Panc1 (cell line): ENCODE results near the gene MRTFA. TPM values are rescaled to one million over a fixed set of nuclear protein-coding genes. Genes with fewer than 3 reads are reported as not detected.

Source experiments
- ATAC-seq: fragments of 200-7000 bp; cut with Tn5 transposase; 2 replicates; pipeline ENCODE4 v1.9.1; 2020; ENCODE audit warnings: mild to moderate bottlenecking, moderate library complexity
- BruUV-seq: library from RNA; stranded (reverse); fragments of 400-500 nt; replicated peaks from 2 replicates; lab custom pipeline; 2021; lab: Mats Ljungman, UMichigan
- CTCF ChIA-PET: fragments of 300-600 bp; sonication (Branson Sonifier 250); formaldehyde crosslinking; loops from one replicate; lab custom pipeline; 2022; ENCODE audit warnings: antibody characterized with exemption; lab: Charles Lee
- POLR2A ChIA-PET: fragments of 300-600 bp; sonication (Branson Sonifier 250); formaldehyde crosslinking; loops from one replicate; lab custom pipeline; 2022; ENCODE audit warnings: antibody characterized with exemption; lab: Charles Lee
- DNase-seq: peaks from one replicate; pipeline ENCODE4 v3.0.0-alpha.2; 2010; ENCODE audit warnings: low read depth, low spot score
- H3K27ac ChIP-seq: 2 replicates; pipeline ENCODE4 v1.5.1; 2011; ENCODE audit warnings: mild to moderate bottlenecking, low read length, inconsistent platforms
- H3K27me3 ChIP-seq: fragments of 200-500 bp; sonication (Bioruptor generic); 2 replicates; pipeline ENCODE4 v1.6.0; 2014; ENCODE audit warnings: low read length, inconsistent platforms; ENCODE audit not compliant: control insufficient read depth, insufficient read depth
- H3K36me3 ChIP-seq: fragments of 200-500 bp; sonication (Bioruptor generic); 2 replicates; pipeline ENCODE4 v1.5.1; 2014; ENCODE audit warnings: inconsistent platforms, mild to moderate bottlenecking, low read length, moderate library complexity; ENCODE audit not compliant: control insufficient read depth, insufficient read depth
- H3K4me1 ChIP-seq: 2 replicates; pipeline ENCODE4 v1.5.1; 2011; ENCODE audit warnings: inconsistent platforms, mild to moderate bottlenecking, low read length, moderate library complexity; ENCODE audit not compliant: control insufficient read depth, insufficient read depth
- H3K4me3 ChIP-seq, 2 experiments: 2 replicates each; pipeline ENCODE4 v1.5.1; 2011 to 2012; ENCODE audit warnings: low read depth in 2 of 2, low read length in 2 of 2, mild to moderate bottlenecking in 2 of 2, inconsistent platforms in 1 of 2, moderate library complexity in 1 of 2
- H3K9me3 ChIP-seq: fragments of 200-500 bp; sonication (Bioruptor generic); 2 replicates; pipeline ENCODE4 v1.5.1; 2014; ENCODE audit warnings: low read depth, mild to moderate bottlenecking, inconsistent platforms, low read length, moderate library complexity; ENCODE audit not compliant: control insufficient read depth, insufficient read depth
- CTCF ChIP-seq: fragments of 450-650 bp; IDR thresholded peaks from 2 replicates; pipeline ENCODE4 v1.5.1; 2017; ENCODE audit warnings: mild to moderate bottlenecking
- POLR2AphosphoS5 ChIP-seq: IDR thresholded peaks from 2 replicates; pipeline ENCODE4 v1.6.1; 2012; ENCODE audit warnings: mild to moderate bottlenecking, low read depth, low read length, moderate library complexity
- REST ChIP-seq, 2 experiments: IDR thresholded peaks; 2 replicates each; pipeline ENCODE4 v1.6.1; 2011 to 2012; ENCODE audit warnings: low read depth in 2 of 2, control low read depth in 1 of 2, low read length in 1 of 2, mild to moderate bottlenecking in 1 of 2, moderate library complexity in 1 of 2; ENCODE audit not compliant: insufficient read depth in 1 of 2
- SIN3A ChIP-seq: IDR thresholded peaks from 2 replicates; pipeline ENCODE4 v1.6.1; 2012; ENCODE audit warnings: low read depth, mild to moderate bottlenecking, low read length, moderate library complexity, borderline replicate concordance; ENCODE audit not compliant: insufficient read depth
- TCF7L2 ChIP-seq: IDR thresholded peaks from 2 replicates; pipeline ENCODE4 v1.6.1; 2011; ENCODE audit warnings: mild to moderate bottlenecking, low read depth, low read length, inconsistent platforms
- in situ Hi-C: cut with HindIII; loops from 2 replicates; pipeline ENCODE4 v1.10.0; 2016; ENCODE audit warnings: low sequenced_read_pairs, low pct_unique_long_range_greater_than_20kb
- intact Hi-C: fragments of 100-400 bp; cut with micrococcal nuclease; formaldehyde crosslinking; loops from one replicate; pipeline ENCODE4 v1.10.0; 2022; ENCODE audit not compliant: unreplicated experiment
- total RNA-seq: library from RNA; stranded (reverse); gene quantifications from one replicate; pipeline ENCODE4 v1.2.1, GENCODE V29; 2021; ENCODE audit not compliant: unreplicated experiment

MRTFA gene
- total RNA-seq, 1 experiment from 2014 or later: 62.1 TPM

GRCh38 chr22:40560994-40561515 lies 75.5 kb downstream of the MRTFA start:
- CTCF ChIA-PET: no interaction called here
- Histone ChIP-seq H3K4me1 (no peaks in the 10 kb centered on the region; the same call in 1 of the 2 replicates), H3K27ac (no peak overlapping the region), H3K9me3 (no peaks in the 10 kb centered on the region), H3K4me3 (no peak overlapping the region), H3K27me3 (no peaks in the 10 kb centered on the region), H3K36me3 (no peaks in the 10 kb centered on the region)
- DNase-seq (no peak), ATAC-seq (no peak)
- TF ChIP-seq REST (IDR thresholded peaks at IDR 0.05; ENCODE audit: insufficient read depth in 1 of 2, low read depth in 2 of 2, low read length in 1 of 2): no peak
- TF ChIP-seq SIN3A: no peak
- TF ChIP-seq TCF7L2: no peak
- TF ChIP-seq CTCF: no peak
- no peak for TF ChIP-seq POLR2AphosphoS5
- intact Hi-C loops (no loop called here), in situ Hi-C loops (no loop called here)
- BruUV-seq: no TSS peak
- POLR2A ChIA-PET: interaction anchor here (0.7 kb wide), 1 partner anchor 290 kb away, joined by 3 read pairs; no protein-coding TSS in a partner anchor

- in situ Hi-C loops (no loop called here), intact Hi-C loops (no loop called here)
- H3K4me1 ChIP-seq: no peaks in the 10 kb centered on the region; the same call in 1 of the 2 replicates
- POLR2A ChIA-PET: interaction anchor here (0.7 kb wide), 1 partner anchor 290 kb away, joined by 3 read pairs; no protein-coding TSS in a partner anchor
- no peaks in the 10 kb centered on the region for H3K27me3 ChIP-seq
- no peaks in the 10 kb centered on the region for H3K36me3 ChIP-seq
- no peak overlapping the region for H3K4me3 ChIP-seq
- no peak overlapping the region for H3K27ac ChIP-seq
- no peak for TF ChIP-seq POLR2AphosphoS5
- TF ChIP-seq SIN3A: no peak
- TF ChIP-seq CTCF: no peak
- TF ChIP-seq TCF7L2: no peak
- no peak for TF ChIP-seq REST (IDR thresholded peaks at IDR 0.05; ENCODE audit: insufficient read depth in 1 of 2, low read depth in 2 of 2, low read length in 1 of 2)
- DNase-seq (no peak), ATAC-seq (no peak)
- no TSS peak for BruUV-seq
- H3K9me3 ChIP-seq: no peaks in the 10 kb centered on the region
- CTCF ChIA-PET: no interaction called here
These were observed 76.0 kb downstream of the MRTFA start for GRCh38 chr22:40560551-40560950.
